SK-N-DZ (cell line): ENCODE measurements around the gene MRPL11.
"Not testable (repeated sequence)": the region's sequence is repeated elsewhere in the genome, so short reads cannot be mapped to it uniquely, and the experiment has no call there.

ENCODE experiments used
- DNase-seq: peaks from one replicate; pipeline ENCODE4 v3.0.0-alpha.2; 2015; ENCODE audit warnings: low spot score

The MRPL11 gene

GRCh38 chr11:66467034-66467659 lies 28.5 kb upstream of the MRPL11 start:
- no peak for DNase-seq

GRCh38 chr11:66466225-66467033 lies 27.8 kb upstream of the MRPL11 start, which contains the start of gene PELI3:
Gene PELI3, plus strand, starts transcription at chr11:66466905. Its CDS starts 1,224 bp downstream, at chr11:66468129.
- DNase-seq: peak; percentile 88

- no peak for DNase-seq
These were observed 27.0 kb upstream of the MRPL11 start for GRCh38 chr11:66465373-66466224.

GRCh38 chr11:66464916-66465315 lies 26.3 kb upstream of the MRPL11 start:
- no peak for DNase-seq

- not testable (repeated sequence) for DNase-seq
These were observed 25.5 kb upstream of the MRPL11 start for GRCh38 chr11:66464116-66464515.

- no peak for DNase-seq
These were observed 24.3 kb upstream of the MRPL11 start for GRCh38 chr11:66462911-66463310.

GRCh38 chr11:66462010-66462409 lies 23.4 kb upstream of the MRPL11 start:
- DNase-seq: no peak

- no peak for DNase-seq
These were observed 20.6 kb upstream of the MRPL11 start for GRCh38 chr11:66459138-66459778.

- no peak for DNase-seq
These were observed 19.2 kb upstream of the MRPL11 start for GRCh38 chr11:66457826-66458225.

- DNase-seq: no peak
These were observed 16.2 kb upstream of the MRPL11 start for GRCh38 chr11:66454828-66455227.

GRCh38 chr11:66454247-66454646 lies 15.6 kb upstream of the MRPL11 start:
- no peak for DNase-seq

GRCh38 chr11:66451663-66452062 lies 13.0 kb upstream of the MRPL11 start:
- DNase-seq: no peak

- DNase-seq: no peak
These were observed 11.9 kb upstream of the MRPL11 start for GRCh38 chr11:66450560-66450959.

GRCh38 chr11:66448523-66448922 lies 9.9 kb upstream of the MRPL11 start:
- DNase-seq: no peak

- DNase-seq: no peak
These were observed 8.4 kb upstream of the MRPL11 start for GRCh38 chr11:66447012-66447411.

GRCh38 chr11:66443602-66444001 lies 5.0 kb upstream of the MRPL11 start:
- no peak for DNase-seq

GRCh38 chr11:66440940-66441282 lies 2.3 kb upstream of the MRPL11 start:
- not testable (repeated sequence) for DNase-seq

- peak; percentile 75 for DNase-seq
These were observed 1.7 kb upstream of the MRPL11 start for GRCh38 chr11:66440101-66440939.

GRCh38 chr11:66437979-66438503 lies 607 bp downstream of the MRPL11 start:
- DNase-seq: no peak

GRCh38 chr11:66432597-66432996 lies 6.1 kb downstream of the MRPL11 start:
- DNase-seq: no peak
